ENCODE data around the gene VOPP1.
A peak's percentile ranks its signal among the peaks of the same experiment; 100 is the strongest.

The VOPP1 gene

DNA sequence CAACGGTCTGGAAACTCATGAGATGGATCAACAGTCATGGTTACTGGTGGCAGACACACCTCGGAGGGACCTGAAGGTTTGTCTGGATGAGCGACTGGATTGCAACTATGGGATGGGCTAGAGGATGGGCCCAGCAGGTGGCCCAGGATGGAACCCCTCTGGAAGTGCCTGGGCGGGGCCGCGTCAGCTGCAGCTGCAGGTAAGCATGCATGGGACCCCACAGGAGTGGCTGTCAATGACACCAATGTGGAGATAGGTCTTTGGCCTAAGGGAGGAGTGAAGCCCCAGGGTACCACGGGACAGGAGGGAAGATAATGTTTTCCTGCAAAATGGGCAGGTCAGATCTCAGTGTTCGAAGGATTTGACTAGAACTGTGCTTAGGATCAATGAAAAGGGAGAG lies 103.8 kb downstream of the VOPP1 start:
- no peak for DNase-seq (ENCODE audit: low spot score)

DNA sequence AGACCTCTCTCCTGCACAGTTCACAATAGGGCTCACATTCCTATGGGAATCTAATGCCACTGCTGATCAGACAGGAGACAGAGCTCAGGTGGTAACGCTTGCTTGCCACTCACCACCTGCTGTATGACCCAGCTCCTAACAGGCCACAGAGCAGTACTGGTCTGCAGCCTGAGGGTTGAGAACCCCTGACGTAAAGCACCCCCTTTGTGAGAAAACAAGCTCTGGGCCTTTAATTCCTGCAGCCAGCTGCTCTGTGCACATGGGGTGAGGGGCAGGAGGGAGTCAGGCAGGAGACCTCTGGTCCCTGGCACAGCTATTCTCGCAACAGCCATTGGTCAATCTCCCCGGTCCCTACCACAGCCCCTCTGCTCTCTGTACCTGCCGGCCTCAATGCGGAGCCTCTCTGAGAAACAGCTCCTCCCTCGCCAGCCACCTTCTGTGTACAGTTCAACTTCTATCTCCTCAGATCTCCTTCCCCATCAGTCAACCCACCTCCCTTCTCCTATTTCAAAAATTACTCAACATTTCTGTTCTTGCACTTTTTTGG lies 105.2 kb downstream of the VOPP1 start:
- no peak for DNase-seq (ENCODE audit: low spot score)

- DNase-seq (ENCODE audit: low spot score): no peak
Measured at GRCh38 chr7:55465691-55466090, 106.6 kb downstream of the VOPP1 start.

DNA sequence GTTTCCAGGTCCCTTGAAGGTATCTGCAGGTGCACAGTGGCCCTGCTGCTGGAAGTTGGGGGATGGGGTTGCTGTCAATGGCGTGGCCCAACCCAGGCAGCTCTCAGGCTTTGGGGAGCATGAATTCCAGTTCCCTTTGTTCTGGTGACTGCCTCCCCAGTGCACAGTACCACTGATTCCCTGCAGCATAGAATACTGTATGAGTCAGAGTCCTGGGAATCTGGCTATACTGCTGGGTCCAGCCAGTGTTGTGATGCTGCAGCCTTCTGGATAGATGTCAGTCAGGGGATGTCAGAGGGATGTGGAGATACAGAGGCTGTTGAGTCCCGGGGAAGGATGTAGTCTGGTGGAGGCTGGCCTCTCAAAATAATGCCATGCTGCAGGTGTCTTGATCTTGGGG lies 107.9 kb downstream of the VOPP1 start:
- no peak for DNase-seq (ENCODE audit: low spot score)

- DNase-seq (ENCODE audit: low spot score): no peak
Measured at GRCh38 chr7:55463686-55464262, 108.5 kb downstream of the VOPP1 start.

DNA sequence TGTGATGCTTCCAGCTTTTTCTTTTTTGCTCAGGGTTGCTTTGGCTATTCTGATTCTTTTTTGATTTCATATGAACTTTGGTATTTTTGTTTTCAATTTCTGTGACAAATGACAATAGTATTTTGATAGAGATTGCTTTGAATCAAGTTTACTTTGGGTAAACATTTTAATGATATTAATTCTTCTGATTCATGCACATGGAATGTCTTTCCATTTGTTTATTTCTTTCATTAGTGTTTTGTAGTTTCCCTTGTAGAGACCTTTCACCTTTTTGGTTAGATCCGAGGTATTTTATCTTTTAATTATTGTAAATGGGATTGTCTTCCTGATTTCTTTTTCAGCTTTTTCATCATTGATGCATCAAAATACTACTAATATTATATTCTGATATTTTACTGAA lies 114.0 kb downstream of the VOPP1 start:
- DNase-seq (ENCODE audit: low spot score): no peak

DNA sequence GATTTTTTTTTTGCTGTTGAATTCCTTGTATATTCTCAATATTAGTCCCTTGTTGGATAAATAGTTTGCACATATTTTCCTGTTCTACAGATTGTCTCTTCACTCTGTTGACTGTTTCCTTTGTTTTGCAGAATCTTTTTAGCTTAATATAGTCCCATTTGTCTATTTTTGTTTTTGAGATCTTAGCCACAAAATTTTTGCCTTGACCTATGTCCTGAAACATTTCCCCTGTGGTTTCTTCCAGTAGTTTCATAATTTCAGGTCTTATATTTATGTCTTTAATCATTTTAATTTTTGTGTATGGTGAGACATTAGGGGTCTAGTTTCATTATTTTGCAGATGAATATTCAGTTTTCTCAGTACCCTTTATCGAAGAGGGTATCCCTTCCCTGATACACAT lies 114.5 kb downstream of the VOPP1 start:
- DNase-seq (ENCODE audit: low spot score): no peak

DNA sequence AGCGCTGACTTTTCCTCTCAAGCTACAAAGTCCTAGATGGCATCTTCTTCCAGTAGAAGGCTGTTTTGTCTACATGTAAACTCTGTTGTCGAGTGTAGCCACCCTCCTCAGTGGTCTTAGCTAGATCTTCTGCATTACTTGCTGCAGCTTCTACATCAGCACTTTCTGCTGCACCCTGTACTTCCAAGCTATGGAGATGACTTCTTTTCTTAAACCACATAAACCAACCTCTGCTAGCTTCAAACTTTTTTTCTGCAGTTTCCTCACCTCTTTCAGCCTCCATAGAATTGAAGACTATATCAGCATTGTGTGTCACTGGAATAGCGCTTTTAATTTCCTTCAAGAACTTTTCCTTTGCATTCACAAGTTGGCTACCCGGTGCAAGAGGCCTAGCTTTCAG lies 119.3 kb downstream of the VOPP1 start:
- DNase-seq (ENCODE audit: low spot score): no peak

GRCh38 chr7:55449992-55450535 lies 122.2 kb downstream of the VOPP1 start:
- peak; percentile 33 for DNase-seq (ENCODE audit: low spot score)

GRCh38 chr7:55449205-55449991 lies 122.9 kb downstream of the VOPP1 start:
- peak; percentile 40 for DNase-seq (ENCODE audit: low spot score)

DNA sequence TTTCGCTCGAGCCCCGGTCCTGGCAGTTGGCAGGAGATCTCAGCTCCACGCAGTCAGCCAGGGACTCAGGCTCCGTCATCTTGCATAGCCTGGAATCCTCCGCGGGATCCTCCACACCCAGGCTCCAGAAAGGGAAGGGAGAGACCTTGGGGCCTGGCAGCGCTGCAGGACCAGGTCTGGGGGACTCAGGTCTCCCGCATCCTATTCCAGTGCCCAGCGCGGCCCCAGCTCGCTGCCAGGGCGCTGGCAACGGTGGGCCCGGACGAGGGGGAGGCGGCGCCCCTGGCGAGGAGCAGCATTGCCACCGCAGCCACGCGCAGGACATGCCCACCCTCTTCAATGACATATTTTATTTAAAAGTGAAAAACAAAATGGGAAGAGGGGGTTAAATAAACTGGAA lies 123.8 kb downstream of the VOPP1 start:
- DNase-seq (ENCODE audit: low spot score): no peak

DNA sequence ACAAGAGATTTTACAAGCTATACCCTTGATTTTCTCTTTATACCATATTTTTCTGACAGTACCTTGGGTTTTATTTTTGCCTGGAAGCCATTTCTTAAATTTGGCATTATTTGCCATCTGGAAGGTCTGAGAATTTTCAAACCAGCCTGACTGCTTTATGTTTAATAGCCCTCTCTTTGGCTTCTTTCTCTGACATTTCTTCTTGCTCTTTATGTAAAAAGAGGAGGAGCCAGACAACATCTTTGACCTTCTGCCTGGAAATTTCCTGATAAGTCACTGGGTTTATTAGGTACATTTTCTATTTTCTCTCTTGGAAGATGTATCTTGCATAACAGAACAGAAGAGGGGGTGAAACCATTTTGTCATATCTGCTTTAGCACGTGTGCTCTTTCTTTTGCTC lies 127.5 kb downstream of the VOPP1 start:
- DNase-seq (ENCODE audit: low spot score): no peak

DNA sequence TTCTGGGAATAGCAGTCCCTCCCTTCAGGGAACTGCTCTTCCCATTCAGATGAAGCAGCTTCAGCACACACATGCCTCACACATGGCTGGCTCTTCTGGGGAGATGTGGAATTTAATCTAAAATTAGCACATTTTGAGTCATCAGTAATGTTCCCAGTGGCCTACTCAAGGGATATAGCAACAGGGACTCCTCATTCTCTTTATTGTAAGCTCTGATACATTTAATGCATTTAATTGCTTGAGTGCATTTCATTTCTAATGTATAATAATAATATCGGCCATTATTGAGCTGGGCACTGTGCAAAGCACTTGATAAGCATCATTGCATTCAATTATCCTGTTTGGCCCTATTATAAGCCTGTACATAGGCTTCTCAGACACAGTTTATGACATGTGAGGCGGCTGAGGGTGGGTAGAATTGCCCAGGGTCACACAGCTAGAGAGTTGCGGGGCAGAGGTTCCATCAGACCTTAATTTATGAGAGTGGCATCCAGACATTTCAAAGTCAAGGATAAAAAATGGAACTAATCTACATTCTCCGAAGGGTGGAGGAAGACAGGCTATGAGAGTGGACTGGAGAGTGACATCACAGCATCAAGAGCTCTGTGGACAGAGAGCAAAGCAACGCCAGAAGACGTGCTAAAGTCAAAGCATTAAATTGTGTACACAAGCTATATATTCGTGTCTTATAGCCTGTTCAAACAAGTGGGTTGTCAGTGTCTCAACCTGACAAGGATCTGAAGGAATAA lies 130.4 kb downstream of the VOPP1 start:
- no peak for DNase-seq (ENCODE audit: low spot score)

DNA sequence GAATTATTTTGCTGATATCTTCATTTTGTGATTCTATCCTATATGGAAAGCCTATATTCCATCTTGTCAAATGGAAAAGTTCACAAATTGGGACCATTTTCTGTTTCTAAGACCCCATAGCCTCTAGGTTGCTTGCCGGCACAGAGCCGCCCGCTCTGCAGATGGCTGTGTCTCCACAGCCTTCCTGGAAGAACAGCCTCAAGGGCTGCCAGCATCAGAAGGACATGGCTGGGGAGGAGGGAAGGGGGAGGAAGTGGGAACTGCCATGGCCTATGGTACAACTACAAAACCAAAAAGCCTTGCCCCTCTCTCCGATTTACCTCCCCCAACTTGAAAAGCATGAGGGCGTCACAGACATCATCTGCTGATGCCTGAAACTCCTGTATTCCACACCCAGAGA lies 131.3 kb downstream of the VOPP1 start:
- no peak for DNase-seq (ENCODE audit: low spot score)

DNA sequence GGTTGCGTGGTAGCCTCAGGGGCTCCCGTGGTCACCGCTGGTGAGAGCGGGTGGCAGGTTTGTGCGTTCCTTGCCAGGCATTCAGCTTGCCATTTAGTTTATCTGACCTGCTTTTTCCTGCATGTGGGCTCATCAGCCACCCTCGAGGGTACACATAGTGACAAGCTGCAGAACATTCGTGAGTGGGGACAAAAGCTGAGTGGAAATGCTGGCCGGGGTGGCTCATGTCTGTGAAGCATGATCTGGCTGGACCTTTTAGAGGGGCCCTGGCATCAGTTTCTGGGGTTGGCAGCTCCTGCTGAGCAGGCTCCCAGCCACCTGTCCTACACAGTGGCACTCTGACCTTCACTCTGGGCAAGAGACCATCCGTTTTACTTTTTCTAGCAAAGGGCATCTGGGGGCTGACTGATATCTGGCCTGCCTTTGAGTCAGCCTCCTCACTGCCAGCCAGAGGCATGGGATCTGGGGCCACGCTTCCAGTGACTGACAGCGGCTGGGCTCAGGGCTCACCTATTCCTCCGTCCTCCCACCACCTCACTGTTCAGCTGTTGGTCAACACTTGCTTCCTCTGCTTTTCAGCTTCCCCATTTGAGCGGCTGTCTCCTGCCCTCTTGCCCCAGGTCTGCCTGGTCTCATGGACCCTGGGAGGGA lies 132.1 kb downstream of the VOPP1 start:
- DNase-seq (ENCODE audit: low spot score): no peak

DNA sequence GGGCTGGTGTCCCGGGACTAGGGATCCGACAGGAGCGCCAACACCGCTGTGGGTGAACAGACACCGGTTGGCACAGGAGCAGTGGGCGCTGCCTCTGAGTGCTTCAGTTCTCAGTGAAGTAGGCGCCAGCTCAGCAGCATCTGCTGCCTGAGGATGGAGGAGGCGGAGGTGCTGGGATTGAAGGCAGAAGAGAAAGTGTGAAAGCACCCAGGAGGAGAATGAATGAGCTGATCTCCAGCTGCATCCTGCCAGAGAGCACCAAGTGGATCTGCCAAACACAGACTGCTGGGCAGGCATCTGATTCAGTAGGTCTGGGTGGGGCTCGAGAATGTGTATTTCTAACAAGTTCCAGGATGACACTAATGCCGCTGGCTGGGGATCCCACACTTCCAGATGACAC lies 132.7 kb downstream of the VOPP1 start:
- no peak for DNase-seq (ENCODE audit: low spot score)

DNA sequence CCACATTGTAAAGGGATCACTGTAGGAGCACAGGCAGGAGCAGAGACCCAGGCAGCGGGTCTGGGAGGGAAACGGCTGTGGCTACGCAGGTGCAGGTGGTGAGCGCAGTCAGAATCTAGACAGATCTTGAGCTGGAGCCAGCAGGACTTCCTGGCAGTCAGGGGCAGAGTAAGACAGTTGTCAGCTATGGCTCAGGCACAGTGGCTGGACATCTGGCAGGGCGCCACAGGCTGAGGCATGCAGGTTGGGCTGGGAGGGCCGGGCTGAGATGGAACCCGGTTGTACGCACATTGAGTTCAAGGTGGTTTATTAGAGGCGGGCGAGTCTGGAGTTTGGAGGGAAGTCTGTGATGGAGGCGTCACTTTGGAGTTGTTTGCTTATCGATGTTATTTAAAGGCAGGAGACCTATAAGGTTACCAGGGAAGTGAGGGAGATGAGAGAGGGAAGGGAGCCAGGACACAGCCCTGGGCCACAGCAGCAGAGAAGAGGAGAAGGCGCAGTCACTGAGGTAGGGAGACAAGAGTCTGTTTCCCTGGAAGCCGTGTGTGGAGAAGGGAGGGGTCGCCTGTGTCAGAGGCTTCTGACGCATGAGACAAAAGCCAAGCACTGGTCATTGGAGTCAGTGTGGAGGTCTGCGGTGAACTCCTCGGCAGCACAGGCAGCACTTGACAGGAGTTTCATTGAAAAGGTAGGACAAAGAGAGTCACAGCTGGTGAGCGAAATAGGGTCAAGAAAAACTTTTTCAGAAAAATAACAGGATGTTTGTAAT lies 133.4 kb downstream of the VOPP1 start:
- DNase-seq (ENCODE audit: low spot score): no peak

DNA sequence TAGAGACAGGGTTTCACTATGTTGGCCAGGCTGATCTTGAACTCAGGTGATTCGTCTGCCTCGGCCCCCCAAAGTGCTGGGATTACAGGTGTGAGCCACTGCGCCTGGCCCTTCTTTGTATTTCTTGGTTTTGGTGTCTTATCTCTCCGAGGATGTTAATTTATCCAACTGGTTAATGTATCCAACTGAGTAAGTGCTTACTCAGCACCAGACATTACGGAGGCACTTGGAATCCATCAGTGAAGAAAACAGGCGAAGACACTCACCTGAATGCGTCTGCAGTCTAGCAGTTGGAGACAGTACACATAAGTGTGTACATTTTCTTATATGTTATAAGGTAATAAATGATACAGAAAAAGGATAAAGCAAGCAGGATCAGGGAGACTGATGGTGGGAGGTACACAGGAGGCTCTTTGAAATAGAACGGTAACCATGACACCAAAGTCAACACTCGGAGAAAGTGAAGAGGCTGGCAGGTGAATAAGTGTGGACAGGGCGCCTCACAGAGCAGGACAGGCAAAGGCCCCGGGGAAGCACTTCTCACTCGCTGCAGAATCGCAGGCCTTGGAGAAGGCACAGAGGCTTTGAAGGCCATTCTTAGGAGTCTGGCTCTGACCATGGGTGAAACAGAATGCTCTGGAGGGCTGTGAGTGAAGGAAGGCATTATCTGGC lies 134.1 kb downstream of the VOPP1 start:
- DNase-seq (ENCODE audit: low spot score): no peak

DNA sequence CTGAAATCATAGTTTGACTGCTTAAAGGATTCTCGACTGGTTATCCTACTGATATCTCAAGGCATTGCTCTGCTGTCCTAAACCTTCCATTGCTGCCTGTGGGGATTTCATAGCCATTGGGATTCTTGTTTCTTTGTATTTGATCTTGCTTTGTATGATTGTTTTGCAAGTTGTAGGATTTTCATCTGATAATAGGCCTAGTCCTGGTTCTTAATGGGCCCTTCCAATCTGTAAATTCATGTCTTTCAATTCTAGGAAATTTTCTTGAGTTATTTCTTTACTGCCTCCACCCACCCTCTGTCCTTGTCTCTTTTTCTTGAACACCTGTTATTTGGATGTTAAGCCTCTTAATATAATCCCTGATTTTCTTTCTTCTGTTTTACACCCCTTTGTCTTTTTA lies 134.9 kb downstream of the VOPP1 start:
- no peak for DNase-seq (ENCODE audit: low spot score)

DNA sequence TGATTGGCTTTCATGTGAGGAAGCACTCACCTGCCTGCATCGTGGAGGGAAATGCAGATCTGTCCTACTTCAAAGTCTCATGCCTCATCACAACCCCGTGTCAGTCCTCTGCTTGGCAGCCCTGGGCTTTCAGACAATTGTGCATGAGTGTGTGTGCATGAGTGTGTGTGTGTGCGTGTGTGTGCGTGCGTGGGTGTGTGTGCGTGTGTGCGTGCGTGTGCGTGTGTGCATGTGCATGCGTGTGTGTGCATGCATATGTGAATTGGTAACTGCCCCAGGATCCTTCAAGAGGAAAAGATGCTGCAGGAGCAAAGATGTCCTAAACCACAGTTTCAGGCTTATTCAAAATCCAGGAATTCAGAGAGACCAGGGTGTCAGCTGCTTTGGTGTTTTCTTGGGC lies 135.8 kb downstream of the VOPP1 start:
- no peak for DNase-seq (ENCODE audit: low spot score)

DNA sequence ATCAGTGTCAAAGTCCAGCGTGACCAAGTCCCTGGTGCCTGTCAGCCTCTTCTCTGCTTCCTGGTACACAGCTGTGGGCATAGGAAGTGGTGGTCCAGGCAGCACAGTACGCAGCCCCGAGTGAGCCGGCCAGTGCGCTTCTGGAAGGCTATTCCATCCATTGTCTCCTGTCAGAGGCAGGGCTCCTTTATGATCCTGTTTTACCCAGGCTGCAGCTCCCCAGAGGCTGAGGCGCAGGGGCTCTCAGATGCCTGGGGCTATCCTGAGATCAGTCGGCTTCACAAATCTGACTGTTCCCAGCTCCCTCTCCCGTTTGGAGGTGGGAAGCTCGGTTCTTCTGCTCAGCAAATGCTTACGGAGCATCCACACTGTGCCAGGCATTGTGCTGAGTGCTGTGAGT lies 136.8 kb downstream of the VOPP1 start:
- DNase-seq (ENCODE audit: low spot score): no peak

Data from left forelimb (tissue), 1 donor.